Stimulated activated CD8-positive, alpha-beta memory T cell treated with anti-CD3 and anti-CD28 coated beads, Interleukin-15, amount 100 ng/mL, for 48 hours (primary cell): ENCODE results near the gene RNF157.
"Not testable (repeated sequence)": the region's sequence is repeated elsewhere in the genome, so short reads cannot be mapped to it uniquely, and the experiment has no call there.

Source experiments
- DNase-seq, 2 donors: peaks; one replicate each; pipeline ENCODE4 v3.0.0-alpha.2; 2020; ENCODE audit warnings: low read depth in 2 of 2

The RNF157 gene

DNA sequence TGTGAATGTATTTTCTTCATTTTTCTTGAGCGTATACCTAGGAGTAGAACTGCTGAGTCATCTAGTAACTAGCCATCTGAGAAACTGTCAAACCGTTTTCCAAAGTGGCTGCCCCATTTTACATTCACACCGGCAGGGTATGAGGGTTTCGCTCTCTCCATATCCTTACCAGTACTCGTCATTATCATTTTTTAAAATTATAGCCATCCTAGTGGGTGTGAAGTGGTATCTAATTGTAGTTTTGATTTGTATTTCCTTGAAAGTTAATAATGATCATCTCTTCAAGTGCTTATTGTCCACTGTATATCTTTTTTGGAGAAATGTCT, 6.0 kb downstream of the RNF157 start:
- DNase-seq = no peak

DNA sequence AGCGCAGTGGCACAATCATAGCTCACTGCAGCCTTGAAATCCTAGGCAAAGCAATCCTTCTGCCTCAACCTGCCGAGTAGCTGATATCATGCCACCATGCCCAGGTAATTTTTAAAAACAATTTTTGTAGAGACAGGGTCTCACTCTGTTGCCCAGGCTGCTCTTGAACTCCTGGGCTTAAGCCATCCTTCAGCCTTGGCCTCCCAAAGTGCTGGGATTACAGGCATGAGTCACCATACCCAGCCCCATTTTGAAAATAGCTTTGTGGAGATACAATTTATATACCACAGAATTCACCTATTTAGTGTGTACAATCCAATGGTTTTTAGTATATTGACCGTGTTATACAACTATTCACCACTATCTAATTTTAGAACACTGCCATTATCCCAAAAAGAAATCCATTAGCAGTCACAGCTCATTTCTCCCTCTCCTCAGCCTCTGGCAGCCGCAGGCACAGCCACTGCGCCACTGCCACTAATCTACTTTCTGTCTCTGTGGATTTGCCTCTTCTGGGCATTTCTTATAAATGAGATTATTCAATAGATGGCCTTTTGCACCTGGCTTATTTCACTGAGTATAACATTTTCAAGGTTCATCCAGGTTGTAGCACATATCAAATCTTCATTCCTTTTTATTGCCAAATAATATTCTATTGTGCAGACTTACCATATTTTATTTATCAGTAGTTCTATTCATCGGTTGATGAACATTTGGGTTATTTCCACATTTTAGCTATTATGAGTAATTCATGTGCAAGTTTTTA, 6.5 kb downstream of the RNF157 start:
- no peak for DNase-seq

DNA sequence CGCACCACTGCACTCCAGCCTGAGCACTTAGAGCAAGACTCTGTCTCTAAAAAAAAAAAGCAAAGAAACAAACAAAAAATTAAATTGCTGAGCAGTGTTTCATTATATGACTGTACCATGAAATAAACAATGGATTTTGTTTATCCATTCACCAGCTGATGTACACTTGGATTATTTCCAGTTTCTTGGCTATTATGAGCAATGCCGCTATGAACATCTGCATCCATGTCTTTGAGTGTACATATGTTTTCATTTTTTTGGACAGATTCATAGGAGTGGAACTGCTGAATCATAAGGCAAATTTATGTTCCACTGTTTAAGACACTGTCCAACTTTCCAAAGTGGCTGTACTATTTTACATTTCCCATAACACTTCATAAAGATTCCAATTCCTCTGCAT, 8.0 kb downstream of the RNF157 start:
- no peak for DNase-seq

DNA sequence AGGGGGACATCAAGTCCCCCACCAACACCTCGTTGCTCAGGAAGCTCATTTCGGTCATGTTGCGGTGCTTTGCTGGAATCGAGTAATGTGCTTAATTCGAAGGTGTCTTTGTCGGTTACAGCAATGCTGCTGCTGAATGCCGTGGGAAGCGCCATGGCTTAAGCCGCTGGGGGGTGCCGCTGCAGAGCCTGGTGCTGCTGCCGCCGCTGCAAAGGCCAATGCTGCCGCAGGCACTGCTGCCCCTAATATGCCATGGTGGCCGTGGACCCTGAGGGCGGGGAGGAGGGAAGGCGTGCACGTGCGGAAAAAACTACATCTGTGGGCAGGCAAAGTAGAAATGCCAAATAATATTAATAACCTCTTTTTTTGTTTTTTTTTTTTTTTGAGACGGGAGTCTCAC, 13.5 kb downstream of the RNF157 start:
- DNase-seq = not testable (repeated sequence)

DNA sequence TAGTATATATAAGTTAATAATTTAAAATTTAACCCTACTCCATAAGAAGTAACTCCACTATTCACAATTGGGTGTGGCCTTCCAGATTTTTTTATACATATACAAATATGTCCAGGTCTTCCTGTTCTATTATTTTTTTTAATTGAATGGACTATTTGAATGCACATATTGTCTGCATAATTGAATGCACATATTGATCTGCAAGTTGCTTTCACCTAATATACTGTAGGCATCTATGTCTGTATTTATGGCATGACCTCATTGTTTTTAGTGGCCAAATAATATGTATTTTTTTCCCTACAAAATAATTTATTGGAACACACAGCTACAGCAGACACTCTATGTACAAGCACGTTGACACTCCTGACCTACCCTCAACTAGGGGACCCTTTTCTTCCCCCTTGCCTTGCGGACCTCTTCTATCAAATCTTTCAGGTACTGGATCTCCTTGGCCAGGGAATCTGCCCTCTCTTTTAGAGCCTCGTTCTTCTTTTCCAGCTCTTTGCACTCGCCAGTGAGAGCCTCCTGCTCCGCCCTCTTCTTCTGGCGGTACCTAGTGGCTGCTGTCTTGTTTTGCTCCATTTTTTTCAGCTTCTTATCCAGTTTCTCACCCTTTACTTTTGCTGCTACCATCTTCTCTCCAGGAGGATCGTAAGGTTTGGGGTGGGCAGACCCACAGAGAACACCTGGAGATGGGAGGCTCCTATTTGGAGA, 14.8 kb downstream of the RNF157 start:
- DNase-seq = not testable (repeated sequence)

DNA sequence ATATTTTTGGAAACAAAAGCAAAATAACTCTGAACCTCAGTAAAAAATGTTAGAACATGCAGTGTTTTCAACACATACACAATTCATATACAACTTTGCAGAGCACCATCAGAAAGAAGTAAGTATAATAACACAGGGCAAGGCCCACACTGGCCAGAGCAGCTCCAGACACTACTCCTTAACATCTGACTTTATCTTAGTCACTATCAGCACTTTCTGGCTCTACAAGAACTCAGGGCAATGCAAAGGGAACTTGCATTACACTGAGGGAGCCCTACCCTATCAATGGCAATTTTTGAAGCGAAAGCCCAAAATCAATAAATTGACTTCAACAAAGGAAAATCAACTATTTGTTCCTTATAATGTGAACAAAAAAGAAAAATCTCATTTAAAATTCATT, 16.5 kb downstream of the RNF157 start:
- no peak for DNase-seq

DNA sequence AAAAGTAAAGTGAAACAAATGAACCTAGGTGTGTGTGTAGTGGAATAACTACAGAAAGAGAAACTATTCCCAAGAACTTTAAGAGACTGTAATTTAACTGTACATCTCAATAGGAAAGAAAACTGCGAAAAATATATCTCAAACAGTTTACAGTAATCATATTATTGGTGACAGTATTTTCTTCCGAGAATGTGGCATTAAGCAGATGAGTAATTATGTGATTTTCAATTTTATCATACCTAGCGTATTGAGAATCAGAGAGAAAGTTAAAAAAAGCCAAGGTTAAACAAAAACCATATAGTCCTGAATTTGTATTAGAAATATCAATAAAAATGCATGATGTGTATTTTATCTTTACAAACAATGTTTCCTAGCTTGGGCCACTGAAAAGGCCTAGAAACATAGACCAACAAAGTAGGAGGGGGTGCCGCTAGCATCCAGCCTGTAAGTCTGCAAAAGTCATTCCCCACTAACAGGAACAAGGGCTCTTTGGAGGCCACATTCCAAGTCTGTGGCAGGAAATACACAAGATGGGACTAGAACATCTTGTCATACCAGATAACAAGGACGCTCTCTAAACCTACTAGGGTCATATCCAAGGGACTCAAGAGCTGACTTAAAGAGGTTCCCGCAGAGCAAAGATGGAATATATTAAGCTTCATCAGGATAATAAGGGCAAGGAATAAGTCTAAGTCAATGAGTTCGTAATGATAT, 20.5 kb downstream of the RNF157 start:
- DNase-seq = no peak

DNA sequence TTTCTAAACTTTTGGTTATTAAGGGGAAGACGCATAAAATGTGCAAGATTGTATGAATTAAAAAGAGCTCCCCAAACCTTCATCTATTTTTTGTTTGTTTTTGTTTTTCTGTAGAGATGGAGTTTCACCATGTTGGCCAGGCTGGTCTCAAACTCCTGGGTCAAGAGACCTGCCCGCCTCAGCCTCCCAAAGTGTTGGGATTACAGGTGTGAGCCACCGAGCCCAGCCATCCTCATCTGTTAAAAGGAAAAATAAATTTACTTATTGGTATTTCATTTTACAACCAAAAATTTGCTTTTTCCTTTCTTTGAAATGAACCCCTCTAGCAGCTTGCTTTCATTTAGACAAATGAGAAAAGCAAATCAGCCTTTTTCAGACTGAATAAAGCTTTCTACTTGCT, 23.2 kb downstream of the RNF157 start:
- DNase-seq = no peak

DNA sequence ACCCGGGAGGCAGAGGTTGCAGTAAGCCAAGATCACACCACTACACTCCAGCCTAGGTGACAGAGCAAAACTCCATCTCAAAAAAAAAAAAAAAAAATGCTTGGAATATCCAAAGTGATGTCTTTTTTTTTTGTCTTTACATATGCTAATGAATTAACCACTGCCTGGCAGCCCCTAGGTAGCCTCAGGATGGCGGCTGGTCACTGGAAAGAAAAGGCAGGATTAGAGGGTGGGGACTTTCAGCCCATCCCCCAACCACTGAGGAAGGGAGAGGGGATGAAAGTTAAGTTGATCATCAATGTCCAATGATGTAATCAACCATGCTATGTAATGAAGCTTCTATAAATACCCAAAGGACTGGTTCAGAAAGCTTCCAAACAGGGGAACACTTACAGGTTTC, 26.8 kb downstream of the RNF157 start:
- DNase-seq = no peak

DNA sequence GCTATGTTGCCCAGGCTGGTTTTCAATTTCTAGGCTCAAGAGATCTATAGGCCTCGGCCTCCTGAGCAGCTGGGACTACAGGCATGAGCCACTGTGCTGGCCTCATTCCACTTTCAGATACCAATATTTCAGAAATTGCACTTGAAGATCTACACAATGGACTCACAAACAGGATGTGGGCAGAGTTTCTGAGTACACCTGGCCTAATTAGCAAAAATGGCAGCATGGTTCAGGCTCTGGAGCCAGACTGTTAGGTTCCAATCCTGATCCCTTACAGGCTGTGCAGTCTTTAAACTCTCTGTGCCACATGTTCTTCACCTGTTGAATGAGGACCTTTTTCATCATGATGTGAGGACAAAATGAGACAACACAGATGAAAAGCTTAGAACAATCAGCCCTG, 32.2 kb downstream of the RNF157 start:
- no peak for DNase-seq

DNA sequence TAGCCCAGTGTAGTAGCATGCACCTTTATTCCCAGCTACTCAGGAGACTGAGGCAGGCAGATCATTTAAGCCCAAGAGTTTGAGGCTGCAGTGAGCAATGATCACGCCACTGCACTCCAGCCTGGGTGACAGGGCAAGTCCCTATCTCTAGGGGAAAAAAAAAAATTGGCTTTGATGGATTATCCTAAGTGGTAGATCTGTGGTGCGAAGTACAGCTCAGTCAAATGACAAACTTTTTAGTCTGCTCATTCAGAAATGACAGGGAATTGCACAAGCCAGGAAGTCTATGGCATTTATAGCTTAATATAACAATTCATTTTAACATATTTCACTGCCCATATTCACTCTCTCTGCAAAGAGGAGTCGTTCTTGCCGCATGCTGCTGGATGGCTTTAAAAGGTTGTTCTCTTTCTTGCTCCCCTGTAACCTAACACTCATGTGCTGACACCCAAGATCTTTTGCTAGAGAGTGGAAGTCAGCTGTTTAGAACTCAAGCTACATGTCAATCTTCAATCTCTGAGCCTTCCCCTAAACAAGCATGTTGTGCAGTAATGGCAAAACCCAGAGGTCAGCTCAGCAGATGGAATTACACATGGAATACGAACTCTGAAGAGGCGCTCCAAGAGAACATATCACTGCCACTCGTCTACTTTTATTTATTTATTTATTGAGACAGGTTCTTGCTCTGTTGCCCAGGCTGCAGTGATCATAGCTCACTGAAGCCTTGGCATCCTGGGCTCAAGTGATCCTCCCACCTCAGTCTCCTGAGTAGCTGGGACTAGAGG, 32.8 kb downstream of the RNF157 start:
- DNase-seq = no peak

DNA sequence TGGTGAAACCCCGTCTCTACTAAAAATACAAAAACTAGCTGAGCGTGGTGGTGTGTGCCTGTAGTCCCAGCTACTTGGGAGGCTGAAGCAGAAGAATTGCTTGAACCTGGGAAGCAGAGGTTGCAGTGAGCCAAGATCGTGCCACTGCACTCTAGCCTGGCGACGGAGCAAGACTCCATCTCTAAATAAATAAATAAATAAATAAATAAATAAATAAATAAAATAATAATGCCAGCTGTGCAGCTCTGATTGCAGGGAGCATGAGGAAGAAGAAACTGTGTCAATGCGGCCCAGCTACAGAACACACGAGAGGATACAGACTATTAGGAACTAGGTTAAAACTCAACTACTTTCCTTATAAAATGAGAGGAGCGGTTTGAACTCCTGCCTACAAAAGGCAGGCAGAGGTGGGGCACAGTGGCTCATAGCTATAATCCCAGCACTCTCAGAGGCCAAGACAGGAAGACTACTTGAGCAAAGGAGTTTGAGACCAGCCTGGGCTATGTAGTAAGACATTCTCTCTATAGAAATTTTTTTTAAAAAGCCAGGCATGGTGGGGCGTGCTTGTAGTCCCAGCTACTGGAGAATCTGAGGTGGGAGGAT, 34.6 kb downstream of the RNF157 start:
- not testable (repeated sequence) for DNase-seq

DNA sequence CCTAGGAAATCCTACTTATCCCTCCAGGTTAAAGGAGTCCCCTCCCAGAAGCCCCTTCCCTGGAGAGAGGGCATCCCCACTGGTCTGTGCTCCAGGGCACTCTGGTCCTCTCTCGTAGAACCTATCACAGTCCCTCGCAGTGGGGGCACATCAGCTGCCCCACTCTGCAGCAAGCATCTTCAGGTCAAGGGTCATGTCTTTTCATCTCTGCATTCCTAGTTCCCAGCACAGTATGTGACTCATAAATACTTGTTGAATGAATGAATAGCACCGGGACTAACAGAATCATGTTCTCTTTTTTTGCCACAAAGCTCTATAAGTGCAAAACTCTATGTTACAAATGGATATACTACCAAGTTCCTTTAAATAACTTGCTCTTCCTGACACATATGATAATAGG, 36.0 kb downstream of the RNF157 start:
- DNase-seq = no peak

DNA sequence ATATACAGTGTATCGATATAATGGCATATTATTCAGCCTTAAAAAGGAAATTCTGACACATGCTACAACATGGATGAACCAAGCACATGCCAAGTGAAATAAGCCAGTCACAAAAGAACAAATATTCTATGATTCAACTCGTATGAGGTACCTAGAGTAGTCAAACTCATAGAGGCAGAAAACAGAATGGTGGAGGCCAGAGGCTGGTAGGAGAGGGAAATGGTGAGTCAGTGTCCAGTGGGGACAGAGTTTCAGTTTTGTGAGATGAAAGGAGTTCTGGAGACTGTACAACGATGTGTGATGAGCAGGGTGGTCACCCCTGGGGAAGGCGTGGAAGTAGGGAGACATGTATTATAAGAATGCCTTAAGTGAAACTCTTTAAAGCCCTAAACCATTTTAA, 39.9 kb downstream of the RNF157 start:
- no peak for DNase-seq

DNA sequence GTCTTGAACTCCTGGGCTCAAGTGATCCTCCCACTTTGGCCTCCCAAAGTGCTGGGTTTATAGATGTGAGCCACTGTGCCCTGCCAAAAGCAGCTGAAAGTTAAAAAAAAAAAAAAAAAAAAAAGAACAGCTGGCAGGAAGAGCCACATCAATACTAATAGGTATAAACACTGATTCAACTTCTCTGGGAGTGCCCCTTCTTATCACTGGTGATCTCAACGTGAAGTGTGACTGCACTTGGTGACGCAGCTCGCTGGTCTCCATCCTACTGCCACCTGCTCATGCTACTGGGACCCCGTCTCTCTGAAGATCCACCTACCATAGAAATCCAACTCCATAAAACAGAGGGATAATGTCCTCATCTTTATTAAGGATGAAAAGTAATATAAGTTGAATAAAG, 40.8 kb downstream of the RNF157 start:
- DNase-seq = peak in 1 of 2 donors; percentile 54

DNA sequence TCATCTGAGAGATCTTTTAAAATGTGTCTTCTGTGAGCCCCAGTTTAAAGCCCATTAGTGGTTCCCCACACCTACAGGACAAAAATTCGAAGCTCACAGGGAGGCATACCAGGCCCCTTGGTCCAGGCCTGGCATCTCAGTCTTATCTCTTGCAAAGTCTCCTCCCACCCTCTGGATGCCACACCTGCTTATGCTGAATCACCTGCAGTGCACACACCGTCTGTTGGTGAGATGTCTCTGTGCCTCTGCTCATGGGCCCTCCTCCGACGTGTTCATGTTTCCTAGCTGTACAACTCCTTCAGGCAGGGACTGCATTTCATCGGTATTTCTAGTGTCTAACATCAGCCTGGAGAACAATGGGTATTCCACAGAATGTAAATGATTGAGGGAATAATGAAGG, 41.6 kb downstream of the RNF157 start:
- DNase-seq = no peak

DNA sequence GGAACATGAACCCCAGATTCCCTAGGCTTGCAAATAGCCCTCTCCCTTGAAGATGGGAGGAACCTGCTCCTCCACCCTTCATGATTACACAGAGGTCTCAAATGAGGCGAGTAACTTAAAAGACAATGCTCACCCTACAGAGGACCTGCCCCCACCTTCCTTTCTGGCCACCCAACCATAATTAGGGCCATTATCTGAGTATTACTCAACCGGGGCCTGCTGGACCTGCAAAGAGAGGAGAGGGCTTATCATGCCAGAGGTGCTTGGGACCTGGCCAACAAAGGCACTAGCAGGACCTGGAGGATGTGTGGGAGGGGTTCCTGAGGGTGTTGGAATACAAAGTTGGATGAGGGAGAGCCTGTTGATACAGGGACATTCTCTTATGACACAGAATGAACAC, 42.4 kb downstream of the RNF157 start:
- no peak for DNase-seq

DNA sequence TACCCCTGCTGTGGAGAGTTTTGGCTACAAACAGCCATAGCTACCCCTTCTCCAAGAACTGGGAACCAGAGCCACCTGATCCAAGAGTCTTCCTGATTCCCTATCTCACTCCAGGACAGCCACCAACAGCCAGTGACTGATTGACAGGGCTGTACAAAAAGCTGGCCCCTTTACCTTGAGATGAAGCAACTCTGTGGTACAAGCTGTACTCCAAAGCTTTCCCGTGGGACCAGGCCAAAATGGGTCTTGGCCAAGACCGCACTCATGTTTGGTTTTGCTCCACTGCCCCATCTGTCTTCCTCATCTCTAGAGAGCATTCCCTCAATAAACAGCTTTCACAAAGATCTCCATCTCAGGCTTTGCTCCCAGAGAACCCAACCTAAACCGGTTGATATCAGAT, 43.6 kb downstream of the RNF157 start:
- no peak for DNase-seq

DNA sequence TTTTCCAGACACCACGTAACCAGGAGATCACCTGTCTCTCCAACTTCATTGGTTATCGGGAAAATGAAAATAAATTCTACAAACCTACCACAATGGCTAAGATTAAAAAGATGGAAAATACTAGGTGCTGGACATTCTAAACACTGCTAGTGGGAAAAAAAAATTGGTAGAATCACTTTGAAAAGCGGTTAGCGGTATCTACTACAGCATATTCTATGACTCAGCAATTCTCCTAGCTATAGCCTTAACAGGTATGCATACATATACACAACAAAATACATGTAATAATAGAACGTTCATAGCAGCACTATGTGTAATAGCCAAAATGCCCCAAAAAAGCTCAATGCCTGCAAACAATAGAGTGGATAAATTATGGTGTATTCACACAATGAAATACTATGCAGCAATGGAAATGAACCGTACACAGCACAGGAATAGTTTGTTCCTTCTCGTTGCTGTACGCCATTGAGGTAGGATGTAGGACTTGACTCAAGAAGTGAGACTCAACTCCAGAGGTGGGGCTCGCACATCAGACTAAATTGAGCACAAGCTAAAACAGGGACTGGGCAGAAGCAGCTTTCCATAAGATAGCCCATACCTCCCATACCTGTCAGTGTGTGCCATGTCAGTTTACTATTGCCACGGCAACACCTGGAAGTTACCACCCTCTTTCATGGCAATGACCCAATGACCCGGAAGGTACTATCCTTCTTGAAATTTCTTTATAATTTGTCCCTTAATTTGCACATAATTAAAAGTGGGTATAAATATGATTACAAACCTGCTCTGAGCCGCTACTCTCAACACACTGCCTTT, 44.8 kb downstream of the RNF157 start:
- no peak for DNase-seq

DNA sequence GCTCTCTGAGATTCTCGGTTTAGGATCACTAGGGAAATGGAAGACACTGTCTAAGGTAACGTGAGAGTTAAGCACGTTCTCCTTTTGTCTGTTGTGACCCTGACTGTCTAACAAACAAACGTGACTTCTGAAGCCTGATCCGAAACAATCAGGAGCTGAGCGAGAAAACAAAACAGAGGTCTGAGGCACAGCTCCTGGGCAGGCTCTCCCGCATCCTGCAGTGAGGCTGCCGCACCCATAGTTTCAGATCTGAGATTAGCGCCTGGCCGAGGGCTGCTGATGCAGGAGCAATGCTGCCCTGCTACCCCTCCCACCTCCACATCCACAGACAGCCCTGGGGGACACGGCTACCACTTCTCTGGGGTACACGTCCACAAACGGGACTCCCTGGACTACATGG, 46.7 kb downstream of the RNF157 start:
- DNase-seq = no peak

DNA sequence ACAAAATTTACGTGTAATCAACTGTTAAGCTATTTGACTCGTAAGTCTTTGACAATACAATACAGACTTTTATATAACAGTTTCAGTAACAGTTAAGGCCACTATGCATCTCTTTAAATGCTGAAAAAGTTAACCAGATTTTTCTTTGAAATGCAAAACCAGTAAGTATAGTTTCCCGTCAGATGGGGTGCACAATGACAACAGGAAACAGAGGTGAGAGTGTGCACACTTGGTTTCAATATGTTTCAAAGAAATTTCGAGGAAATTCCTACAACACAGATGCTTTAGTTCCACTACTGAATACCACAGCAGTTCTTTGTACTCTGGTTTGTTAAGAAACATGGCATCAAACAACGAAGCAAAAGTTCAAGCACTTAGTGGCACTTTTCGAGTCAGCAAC, 48.4 kb downstream of the RNF157 start:
- DNase-seq = no peak
